K562 (cell line): ENCODE measurements around the gene PON1.

Experiments used
- CBX3 ChIP-seq, 2 experiments: IDR thresholded peaks; 1 replicate in 1 of 2; 2 replicates in 1 of 2; pipeline ENCODE4 v1.6.1; 2012; ENCODE audit warnings: inconsistent platforms in 2 of 2, low read length in 2 of 2, borderline replicate concordance in 1 of 2, control low read depth in 1 of 2
- CEBPB ChIP-seq: fragments of 450-650 bp; IDR thresholded peaks from 2 replicates; pipeline ENCODE4 v1.6.1; 2016; ENCODE audit warnings: missing genetic modification characterization, missing compliant biosample characterization
- GTF2F1 ChIP-seq: IDR thresholded peaks from 2 replicates; pipeline ENCODE4 v1.6.1; 2011; ENCODE audit warnings: low read depth, low read length, improper control_type of control experiment
- HDGF ChIP-seq: fragments of 450-650 bp; IDR thresholded peaks from 2 replicates; pipeline ENCODE4 v1.6.1; 2016
- MGA ChIP-seq: fragments of 450-650 bp; IDR thresholded peaks from 2 replicates; pipeline ENCODE4 v1.6.1; 2016; ENCODE audit warnings: mild to moderate bottlenecking, moderate library complexity
- POLR2AphosphoS5 ChIP-seq: IDR thresholded peaks from 2 replicates; pipeline ENCODE4 v1.6.1; 2011; ENCODE audit warnings: mild to moderate bottlenecking, low read depth, low read length, moderate library complexity; ENCODE audit not compliant: control insufficient read depth, insufficient read depth
- TEAD4 ChIP-seq, 2 experiments: sonication (generic) in 1 of 2; formaldehyde crosslinking in 1 of 2; IDR thresholded peaks; 2 replicates each; pipeline versions ENCODE4 v1.6.1 to v1.8.0; 2012 to 2022; ENCODE audit warnings: borderline replicate concordance in 1 of 2, inconsistent platforms in 1 of 2, low read length in 1 of 2, mild to moderate bottlenecking in 1 of 2, missing genetic modification reagents in 1 of 2
- ZNF76 ChIP-seq: fragments of 250-450 bp; sonication (Bioruptor Pico); IDR thresholded peaks from 2 replicates; pipeline ENCODE4 v1.4.0; 2020; ENCODE audit warnings: mild to moderate bottlenecking, moderate library complexity, borderline replicate concordance
- TF ChIP-seq, protein P1 (sequence below), 3 experiments: IDR thresholded peaks in 2 of 3; conservative IDR thresholded peaks in 1 of 3; 2 replicates each; pipeline ENCODE4 v1.5.1; 2011 to 2012; ENCODE audit warnings: low read length in 3 of 3, mild to moderate bottlenecking in 3 of 3, control low read depth in 2 of 3, improper control_type of control experiment in 1 of 3, inconsistent platforms in 1 of 3, low read depth in 1 of 3, mixed read lengths in 1 of 3, moderate library complexity in 1 of 3; ENCODE audit not compliant: insufficient read depth in 2 of 3

DNA sequence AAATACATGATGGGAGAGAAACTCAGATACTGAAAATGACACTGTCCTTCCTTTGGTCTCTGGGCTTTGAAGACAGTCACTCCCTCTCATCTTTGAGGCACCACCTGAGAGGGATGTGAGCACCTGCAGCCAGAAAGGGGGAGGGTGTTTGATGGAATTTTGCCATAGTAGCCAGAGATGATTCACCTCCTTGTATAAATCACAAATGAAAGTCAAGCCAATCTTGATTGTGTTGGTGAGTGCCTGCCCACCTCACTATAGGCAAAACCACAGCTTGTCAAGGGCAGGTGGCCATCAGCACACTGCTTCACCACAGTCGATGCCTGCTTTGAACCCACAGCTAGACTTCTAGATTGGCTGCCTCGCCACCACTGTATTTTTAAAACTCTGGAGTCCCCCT lies 48.2 kb downstream of the PON1 start:
- TF ChIP-seq CEBPB (no peak), POLR2AphosphoS5 (no peak), CBX3 (IDR thresholded peaks at IDR 0.05; ENCODE audit: borderline replicate concordance in 1 of 2, low read length in 2 of 2) (no peak), MGA (no peak), HDGF (no peak), GTF2F1 (no peak), TEAD4 (IDR thresholded peaks at IDR 0.05; ENCODE audit: low read length) (no peak), TEAD4 (CRISPR knock-in tag; IDR thresholded peaks at IDR 0.05; ENCODE audit: borderline replicate concordance) (no peak), ZNF76 (CRISPR knock-in tag) (no peak)
- TF ChIP-seq, protein P1, sequence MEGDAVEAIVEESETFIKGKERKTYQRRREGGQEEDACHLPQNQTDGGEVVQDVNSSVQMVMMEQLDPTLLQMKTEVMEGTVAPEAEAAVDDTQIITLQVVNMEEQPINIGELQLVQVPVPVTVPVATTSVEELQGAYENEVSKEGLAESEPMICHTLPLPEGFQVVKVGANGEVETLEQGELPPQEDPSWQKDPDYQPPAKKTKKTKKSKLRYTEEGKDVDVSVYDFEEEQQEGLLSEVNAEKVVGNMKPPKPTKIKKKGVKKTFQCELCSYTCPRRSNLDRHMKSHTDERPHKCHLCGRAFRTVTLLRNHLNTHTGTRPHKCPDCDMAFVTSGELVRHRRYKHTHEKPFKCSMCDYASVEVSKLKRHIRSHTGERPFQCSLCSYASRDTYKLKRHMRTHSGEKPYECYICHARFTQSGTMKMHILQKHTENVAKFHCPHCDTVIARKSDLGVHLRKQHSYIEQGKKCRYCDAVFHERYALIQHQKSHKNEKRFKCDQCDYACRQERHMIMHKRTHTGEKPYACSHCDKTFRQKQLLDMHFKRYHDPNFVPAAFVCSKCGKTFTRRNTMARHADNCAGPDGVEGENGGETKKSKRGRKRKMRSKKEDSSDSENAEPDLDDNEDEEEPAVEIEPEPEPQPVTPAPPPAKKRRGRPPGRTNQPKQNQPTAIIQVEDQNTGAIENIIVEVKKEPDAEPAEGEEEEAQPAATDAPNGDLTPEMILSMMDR (IDR thresholded peaks at IDR 0.05 in 2 of 3, conservative IDR thresholded peaks at IDR 0.05 in 1 of 3; ENCODE audit: insufficient read depth in 2 of 3, low read depth in 1 of 3, low read length in 3 of 3), result no peak
